HFF-Myc (cell line): ENCODE results near the gene MAP3K15.

ENCODE experiments used
- DNase-seq: peaks from one replicate; pipeline ENCODE4 v3.0.0-alpha.2; 2011; ENCODE audit warnings: low read depth; ENCODE audit errors: extremely low read depth
- H3K4me3 ChIP-seq: replicated peaks from 2 replicates; pipeline ENCODE4 v1.5.1; 2011; ENCODE audit warnings: low read depth, mild to moderate bottlenecking, control low read depth, low read length
- TF ChIP-seq, protein P1 (sequence below): IDR thresholded peaks from 2 replicates; pipeline ENCODE4 v1.5.1; 2012; ENCODE audit warnings: mild to moderate bottlenecking, low read depth, low read length, control low read depth; ENCODE audit errors: missing control alignments

The MAP3K15 gene

DNA sequence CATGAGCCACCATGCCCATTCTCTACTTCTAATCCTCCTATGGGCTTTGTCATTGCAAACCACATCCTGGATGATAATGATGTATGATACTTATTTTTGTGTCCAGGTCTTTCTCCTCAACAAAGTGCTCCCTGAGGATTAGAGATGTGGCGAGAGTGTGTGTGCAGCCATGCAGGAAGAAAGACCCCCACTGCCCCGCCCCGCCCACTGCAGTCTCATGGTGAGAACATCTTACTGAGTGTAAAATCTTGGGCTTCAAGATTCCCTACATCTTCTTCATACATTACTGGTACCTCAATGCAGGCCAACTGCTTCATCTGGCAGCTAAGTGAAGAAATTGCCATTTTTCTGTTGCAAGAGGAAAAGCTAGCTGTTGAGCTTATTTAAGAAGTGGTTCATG, 25.9 kb upstream of the MAP3K15 start:
- no peak for DNase-seq
- no peak overlapping the region for H3K4me3 ChIP-seq
- TF ChIP-seq, protein P1, sequence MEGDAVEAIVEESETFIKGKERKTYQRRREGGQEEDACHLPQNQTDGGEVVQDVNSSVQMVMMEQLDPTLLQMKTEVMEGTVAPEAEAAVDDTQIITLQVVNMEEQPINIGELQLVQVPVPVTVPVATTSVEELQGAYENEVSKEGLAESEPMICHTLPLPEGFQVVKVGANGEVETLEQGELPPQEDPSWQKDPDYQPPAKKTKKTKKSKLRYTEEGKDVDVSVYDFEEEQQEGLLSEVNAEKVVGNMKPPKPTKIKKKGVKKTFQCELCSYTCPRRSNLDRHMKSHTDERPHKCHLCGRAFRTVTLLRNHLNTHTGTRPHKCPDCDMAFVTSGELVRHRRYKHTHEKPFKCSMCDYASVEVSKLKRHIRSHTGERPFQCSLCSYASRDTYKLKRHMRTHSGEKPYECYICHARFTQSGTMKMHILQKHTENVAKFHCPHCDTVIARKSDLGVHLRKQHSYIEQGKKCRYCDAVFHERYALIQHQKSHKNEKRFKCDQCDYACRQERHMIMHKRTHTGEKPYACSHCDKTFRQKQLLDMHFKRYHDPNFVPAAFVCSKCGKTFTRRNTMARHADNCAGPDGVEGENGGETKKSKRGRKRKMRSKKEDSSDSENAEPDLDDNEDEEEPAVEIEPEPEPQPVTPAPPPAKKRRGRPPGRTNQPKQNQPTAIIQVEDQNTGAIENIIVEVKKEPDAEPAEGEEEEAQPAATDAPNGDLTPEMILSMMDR = no peak

DNA sequence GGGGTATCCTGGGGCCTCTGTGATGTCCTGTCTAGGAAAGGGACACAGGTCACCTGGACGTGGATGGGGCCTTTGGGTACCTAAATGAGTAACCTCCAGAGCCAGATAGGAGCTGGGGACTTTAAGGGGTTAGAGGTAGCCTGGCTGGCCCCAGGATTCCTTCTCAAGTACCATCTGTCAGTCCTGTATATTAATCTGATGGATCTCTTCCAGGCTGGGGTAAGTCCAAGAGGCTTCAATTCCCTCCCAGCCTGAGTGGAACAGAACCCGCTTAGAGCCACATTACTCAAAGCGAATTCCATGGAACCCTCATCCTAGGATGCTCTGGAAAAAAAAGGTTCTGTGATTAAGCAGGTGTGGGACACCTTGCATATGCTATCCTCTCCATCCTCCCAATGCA, 24.8 kb upstream of the MAP3K15 start:
- TF ChIP-seq, protein P1 = no peak
- H3K4me3 ChIP-seq = no peak overlapping the region
- no peak for DNase-seq

DNA sequence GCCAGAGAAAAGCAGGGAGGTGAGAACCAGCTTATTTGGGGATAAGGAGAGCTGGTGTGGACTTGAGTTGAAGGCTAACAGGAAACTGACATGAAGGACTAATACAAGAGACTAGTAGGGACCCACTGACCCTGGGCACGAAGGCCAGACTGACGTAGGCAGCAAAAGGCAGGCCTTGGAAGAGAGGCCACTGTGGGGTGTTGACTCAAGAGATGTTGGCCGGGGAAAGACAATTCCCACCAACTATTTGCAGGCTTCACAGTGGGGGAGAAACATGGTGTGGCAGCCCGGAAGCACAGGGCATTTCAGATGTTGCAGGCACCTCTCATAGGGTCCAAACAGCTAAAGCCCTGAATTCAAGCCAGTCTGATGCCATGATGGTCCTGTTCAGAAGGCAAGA, 24.4 kb upstream of the MAP3K15 start:
- TF ChIP-seq, protein P1 = no peak
- no peak for DNase-seq
- no peak overlapping the region for H3K4me3 ChIP-seq

DNA sequence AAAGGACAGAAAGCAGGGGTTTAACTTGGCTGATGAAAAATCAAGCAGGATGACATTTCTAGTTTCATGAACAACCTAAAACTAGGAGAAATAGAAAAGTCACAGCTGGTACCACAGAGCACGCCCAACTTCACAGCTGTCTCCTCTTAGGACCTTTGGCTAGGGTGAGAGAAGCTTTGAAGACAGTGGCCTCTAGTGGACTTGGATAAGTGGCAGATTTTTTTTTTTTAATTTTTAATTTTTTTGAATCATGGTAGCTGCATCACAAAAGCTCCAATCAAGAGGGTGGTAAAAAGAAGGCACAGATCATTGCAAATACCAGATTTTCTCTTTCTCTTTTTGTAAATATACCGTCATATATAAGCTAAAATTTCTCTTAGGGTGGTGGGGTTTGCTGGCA, 20.2 kb upstream of the MAP3K15 start:
- TF ChIP-seq, protein P1 = peak; percentile 20
- DNase-seq = no peak
- no peak overlapping the region for H3K4me3 ChIP-seq

DNA sequence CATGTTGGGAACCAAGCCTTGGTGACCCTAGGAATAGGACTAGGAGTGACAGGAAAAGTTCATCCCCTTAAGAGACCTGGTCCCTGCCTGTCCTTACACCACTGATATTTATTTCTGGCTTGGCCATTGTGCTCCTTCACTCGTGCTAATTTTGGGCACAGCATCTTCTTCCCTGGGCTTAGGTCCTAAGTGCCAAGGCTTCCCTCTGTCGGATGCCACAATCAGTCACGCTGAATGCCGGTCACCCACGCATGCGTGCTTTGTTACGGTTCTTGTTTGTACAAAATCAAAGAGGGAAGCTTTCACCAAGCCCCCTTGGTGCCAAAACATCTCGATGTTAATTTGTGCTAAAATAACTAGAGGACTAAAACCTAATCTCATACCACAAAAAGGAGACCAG, 17.4 kb upstream of the MAP3K15 start:
- TF ChIP-seq, protein P1 = no peak
- DNase-seq = no peak
- H3K4me3 ChIP-seq = no peak overlapping the region

DNA sequence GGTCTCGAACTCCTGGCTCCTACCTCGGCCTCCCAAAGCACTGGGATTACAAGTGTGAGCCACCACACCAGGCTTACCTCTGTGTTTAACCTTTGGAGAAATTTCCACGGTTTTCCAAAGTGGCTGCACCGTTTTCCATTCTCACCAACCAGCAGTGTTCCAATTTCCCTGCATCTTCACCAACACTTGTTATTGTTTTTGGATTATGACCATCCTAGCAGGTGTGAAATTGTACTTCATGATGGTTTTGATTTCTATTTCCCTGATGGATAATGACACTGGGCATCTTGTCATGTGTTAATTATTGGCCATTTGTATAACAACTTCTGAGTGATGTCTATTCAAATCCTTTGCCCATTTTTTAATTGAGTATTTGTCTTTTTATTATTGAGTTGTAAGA, 2.7 kb upstream of the MAP3K15 start:
- no peak for DNase-seq
- TF ChIP-seq, protein P1 = no peak

DNA sequence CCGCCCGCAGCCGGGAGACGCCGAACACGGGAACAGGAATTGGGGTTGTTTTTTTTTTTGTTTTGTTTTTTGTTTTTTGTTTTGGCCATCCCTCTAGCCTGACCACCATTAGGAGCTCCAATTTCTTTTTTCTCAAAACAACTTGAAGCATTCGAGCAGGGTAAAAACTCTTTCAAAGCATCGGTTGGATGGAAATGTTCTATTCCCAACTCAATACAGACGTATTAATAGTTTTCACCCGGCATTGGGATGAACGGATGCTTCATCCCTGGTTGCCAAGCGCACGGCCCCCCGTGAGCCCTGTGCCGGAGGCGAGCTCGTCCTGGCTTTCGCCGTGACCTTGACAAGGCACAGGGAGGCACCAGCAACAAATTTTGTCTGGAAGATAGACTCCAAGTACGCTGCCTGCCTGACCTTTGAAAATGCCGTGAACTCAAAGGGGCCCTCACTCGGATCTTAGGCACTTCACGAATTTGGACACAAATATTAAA, 352 bp upstream of the MAP3K15 start:
- no peak for DNase-seq
- no peak overlapping the region for H3K4me3 ChIP-seq

More for the DNA sequence above, 2.7 kb upstream of the MAP3K15 start:
- no peak overlapping the region for H3K4me3 ChIP-seq

More for the DNA sequence above, 352 bp upstream of the MAP3K15 start:
- TF ChIP-seq, protein P1 = no peak
